K562 (cell line): ENCODE results near the gene ASIC3. TPM values are rescaled to one million over a fixed set of nuclear protein-coding genes. Genes with fewer than 3 reads are reported as not detected.

Experiments used
- CBX5 ChIP-seq: IDR thresholded peaks from 2 replicates; pipeline ENCODE4 v1.6.1; 2014; ENCODE audit warnings: low read depth, borderline replicate concordance
- ILK ChIP-seq: fragments of 450-650 bp; IDR thresholded peaks from 2 replicates; pipeline ENCODE4 v1.6.1; 2016; ENCODE audit warnings: missing genetic modification characterization, low read depth, mild to moderate bottlenecking, missing compliant biosample characterization, moderate library complexity, borderline replicate concordance
- LCOR ChIP-seq: sonication (generic); formaldehyde crosslinking; IDR thresholded peaks from 2 replicates; pipeline ENCODE4 v1.8.0; 2022; ENCODE audit warnings: mild to moderate bottlenecking, missing genetic modification reagents
- MXI1 ChIP-seq: IDR thresholded peaks from 2 replicates; pipeline ENCODE4 v1.6.1; 2011; ENCODE audit warnings: low read depth, mild to moderate bottlenecking, improper control_type of control experiment, low read length
- NCOA4 ChIP-seq: fragments of 450-650 bp; IDR thresholded peaks from 2 replicates; pipeline ENCODE4 v1.6.1; 2018; ENCODE audit warnings: mild to moderate bottlenecking; ENCODE audit not compliant: partially characterized antibody
- PHF21A ChIP-seq: fragments of 450-650 bp; IDR thresholded peaks from 2 replicates; pipeline ENCODE4 v1.6.1; 2017; ENCODE audit warnings: low read depth, borderline replicate concordance
- RBM15 ChIP-seq: fragments of 200-400 bp; formaldehyde crosslinking; IDR thresholded peaks from 2 replicates; pipeline ENCODE4 v1.6.1; 2018; ENCODE audit warnings: mild to moderate bottlenecking, low read length, moderate library complexity; ENCODE audit not compliant: insufficient read depth
- REST ChIP-seq, 2 experiments: fragments of 450-650 bp; formaldehyde crosslinking in 1 of 2; IDR thresholded peaks; 2 replicates each; pipeline versions ENCODE4 v1.4.0 to v1.6.1; 2014 to 2020; ENCODE audit warnings: mild to moderate bottlenecking in 2 of 2, borderline replicate concordance in 1 of 2, low read depth in 1 of 2
- SREBF1 ChIP-seq: fragments of 150-350 bp; IDR thresholded peaks from 2 replicates; pipeline ENCODE4 v1.6.1; 2014; ENCODE audit warnings: antibody characterized with exemption, low read depth, low read length, borderline replicate concordance
- TAF9B ChIP-seq: fragments of 450-650 bp; IDR thresholded peaks from 2 replicates; pipeline ENCODE4 v1.6.1; 2018; ENCODE audit warnings: mild to moderate bottlenecking; ENCODE audit not compliant: partially characterized antibody
- THRB ChIP-seq: fragments of 450-650 bp; formaldehyde crosslinking; conservative IDR thresholded peaks from 2 replicates; pipeline ENCODE4 v1.4.0; 2022; ENCODE audit warnings: mild to moderate bottlenecking, missing genetic modification characterization
- TSC22D4 ChIP-seq: fragments of 450-650 bp; IDR thresholded peaks from 2 replicates; pipeline ENCODE4 v1.6.1; 2016; ENCODE audit warnings: missing genetic modification characterization, missing biosample characterization, control low read depth
- ZBTB7A ChIP-seq: IDR thresholded peaks from 2 replicates; pipeline ENCODE4 v1.6.1; 2011; ENCODE audit warnings: low read depth, mild to moderate bottlenecking, low read length, moderate library complexity, borderline replicate concordance; ENCODE audit not compliant: control insufficient read depth
- ZNF197 ChIP-seq: fragments of 200-800 bp; sonication (Bioruptor generic); IDR thresholded peaks from 2 replicates; pipeline ENCODE4 v1.6.1; 2016; ENCODE audit warnings: low read depth, missing genetic modification characterization, missing compliant biosample characterization
- polyA plus RNA-seq, 8 experiments: library from polyadenylated mRNA; depleted of rRNA in 4 of 8; stranded (reverse) in 5 of 8; unstranded in 3 of 8; fragments of >200 nt; fragmentation: Nextera tagmentation in 2 of 8; fragmentation: Illumina TruSeq in 1 of 8; extraction: Ambion mirVana in 2 of 8; extraction: Trizol in 1 of 8; gene quantifications; 2 replicates each; pipeline versions ENCODE4 v1.2.1 to v1.2.3, GENCODE V29; 2011 to 2014; ENCODE audit warnings: inconsistent platforms in 1 of 8, missing spikeins in 1 of 8
- total RNA-seq, 7 experiments: library from RNA; depleted of rRNA in 6 of 7; stranded (reverse); fragments of >200 nt in 6 of 7; fragmentation: Illumina TruSeq in 2 of 7; extraction: Trizol in 2 of 7; gene quantifications; 2 replicates each; pipeline versions ENCODE4 v1.2.1 to v1.2.3, GENCODE V29; 2011 to 2021; ENCODE audit warnings: low replicate concordance in 1 of 7
- TF ChIP-seq, protein P1 (sequence below): fragments of 450-650 bp; IDR thresholded peaks from 2 replicates; pipeline ENCODE4 v1.6.1; 2016; ENCODE audit warnings: missing biosample characterization, missing genetic modification characterization

ASIC3 gene
- total and polyA plus RNA-seq, 9 of the 15 experiments (the other 6 are each of a cell fraction or from before 2014, with no cell fraction given) = 0.11 to 5.0 (median 0.87) TPM

DNA sequence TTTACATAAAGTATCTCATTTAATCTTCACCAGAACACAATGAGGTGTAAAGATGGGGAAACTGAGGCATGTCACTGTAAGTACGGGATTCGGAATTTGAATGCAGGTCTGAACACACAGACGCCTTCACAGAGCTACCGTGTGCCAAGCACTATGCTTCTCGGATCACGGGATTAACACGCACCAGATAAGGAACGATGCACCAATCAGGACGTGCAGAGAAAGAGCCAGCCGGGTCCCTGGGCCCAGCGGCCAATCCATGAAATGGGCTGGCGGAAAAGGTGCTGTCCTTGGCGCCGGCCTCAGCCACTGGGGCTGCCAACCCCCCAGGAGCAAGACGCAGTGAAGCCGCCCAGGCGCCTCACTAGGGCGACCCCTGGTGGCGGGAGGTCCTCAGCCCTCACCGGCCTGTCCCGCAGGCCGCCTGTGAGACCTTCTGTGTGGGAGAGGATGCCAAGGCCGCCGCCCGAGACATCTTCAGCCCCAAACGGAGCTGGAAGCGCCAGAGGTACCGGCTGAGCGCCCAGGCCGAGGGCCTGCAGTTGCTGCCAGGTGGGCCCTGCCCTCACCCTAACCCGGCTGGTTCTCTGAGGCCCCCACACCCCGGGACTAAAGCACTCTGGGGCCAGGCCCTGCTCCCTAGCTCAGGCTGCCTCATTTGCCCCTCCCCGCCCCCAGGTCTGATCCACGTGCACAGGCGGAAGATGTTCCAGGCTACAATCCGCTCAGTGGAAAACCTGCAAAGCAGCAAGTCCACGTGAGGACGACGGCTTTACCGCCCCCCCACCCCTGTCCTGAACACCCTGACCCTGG lies 39.6 kb upstream of the ASIC3 start (continued):
- TF ChIP-seq LCOR (CRISPR knock-in tag) (peak; percentile 95), REST (IDR thresholded peaks at IDR 0.05; ENCODE audit: borderline replicate concordance) (peak; percentile 78), REST (CRISPR knock-in tag; IDR thresholded peaks at IDR 0.05; ENCODE audit: low read depth) (peak; percentile 82; the same call in 1 of the 2 replicates), PHF21A (peak; percentile 94), SREBF1 (no peak), MXI1 (peak; percentile 25; the same call in 1 of the 2 replicates), CBX5 (no peak), NCOA4 (no peak), ZBTB7A (peak; percentile 94), ILK (tag) (no peak), THRB (CRISPR knock-in tag) (0 out of 2 replicates have a peak, but pooled peaks have one; percentile 7), TSC22D4 (no peak), TAF9B (peak; percentile 46), RBM15 (no peak), ZNF197 (CRISPR knock-in tag) (peak; percentile 69; the same call in 1 of the 2 replicates)
- TF ChIP-seq, protein P1, sequence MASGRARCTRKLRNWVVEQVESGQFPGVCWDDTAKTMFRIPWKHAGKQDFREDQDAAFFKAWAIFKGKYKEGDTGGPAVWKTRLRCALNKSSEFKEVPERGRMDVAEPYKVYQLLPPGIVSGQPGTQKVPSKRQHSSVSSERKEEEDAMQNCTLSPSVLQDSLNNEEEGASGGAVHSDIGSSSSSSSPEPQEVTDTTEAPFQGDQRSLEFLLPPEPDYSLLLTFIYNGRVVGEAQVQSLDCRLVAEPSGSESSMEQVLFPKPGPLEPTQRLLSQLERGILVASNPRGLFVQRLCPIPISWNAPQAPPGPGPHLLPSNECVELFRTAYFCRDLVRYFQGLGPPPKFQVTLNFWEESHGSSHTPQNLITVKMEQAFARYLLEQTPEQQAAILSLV (tag) = no peak
